SK-N-SH (cell line): ENCODE results near the gene HOXD10. TPM values are rescaled to one million over a fixed set of nuclear protein-coding genes. Genes with fewer than 3 reads are reported as not detected.

Source experiments
- CTCF ChIA-PET: fragments of 300-600, 350-600 bp; formaldehyde crosslinking; extraction: SDS; loops from one replicate; lab custom pipeline; 2021; lab: Yijun Ruan, JAX
- POLR2A ChIA-PET: fragments of 350-600 bp; sonication (Branson Sonifier 250); formaldehyde crosslinking; extraction: SDS; loops from one replicate; lab custom pipeline; 2020; ENCODE audit warnings: antibody characterized with exemption, inconsistent platforms; lab: Yijun Ruan, JAX
- DNase-seq: peaks from one replicate; pipeline ENCODE4 v3.0.0; 2012
- H2AFZ ChIP-seq: fragments of 200-600 bp; sonication (generic); 2 replicates; pipeline ENCODE4 v1.8.1; 2016; ENCODE audit warnings: antibody characterized with exemption, mild to moderate bottlenecking, low read depth
- H3F3A ChIP-seq: fragments of 200-600 bp; sonication (generic); replicated peaks from 2 replicates; pipeline ENCODE3; 2016; ENCODE audit warnings: antibody characterized with exemption, mild to moderate bottlenecking; ENCODE audit not compliant: insufficient read depth
- H3K27ac ChIP-seq, 2 experiments: fragments of 200-500 bp in 1 of 2; fragments of 200-600 bp in 1 of 2; sonication (Bioruptor generic) in 1 of 2; sonication (generic), shearing (Covaris generic) in 1 of 2; 2 replicates each; pipeline versions ENCODE4 v1.5.1 to v1.6.1; 2014 to 2016; ENCODE audit warnings: low read depth in 2 of 2, inconsistent platforms in 1 of 2, low read length in 1 of 2, mild to moderate bottlenecking in 1 of 2, mixed read lengths in 1 of 2
- H3K27me3 ChIP-seq: fragments of 200-600 bp; sonication (generic), shearing (Covaris generic); 2 replicates; pipeline ENCODE4 v1.6.1; 2016; ENCODE audit warnings: mixed run types; ENCODE audit not compliant: insufficient read depth
- H3K36me3 ChIP-seq, 2 experiments: fragments of 200-500 bp in 1 of 2; fragments of 200-600 bp in 1 of 2; sonication (Bioruptor generic) in 1 of 2; sonication (generic) in 1 of 2; replicated peaks in 1 of 2; 2 replicates each; pipeline versions ENCODE3 to v1.5.1; 2014 to 2016; ENCODE audit warnings: low read length in 1 of 2, mild to moderate bottlenecking in 1 of 2; ENCODE audit not compliant: insufficient read depth in 2 of 2, control insufficient read depth in 1 of 2
- H3K4me1 ChIP-seq, 2 experiments: fragments of 200-500 bp in 1 of 2; fragments of 200-600 bp in 1 of 2; sonication (Bioruptor generic) in 1 of 2; sonication (generic), shearing (Covaris generic) in 1 of 2; 2 replicates each; pipeline versions ENCODE4 v1.5.1 to v1.6.1; 2014 to 2016; ENCODE audit warnings: low read depth in 1 of 2, low read length in 1 of 2, mixed run types in 1 of 2; ENCODE audit not compliant: insufficient read depth in 2 of 2, control insufficient read depth in 1 of 2
- H3K4me2 ChIP-seq: fragments of 200-600 bp; sonication (generic), shearing (Covaris generic); 2 replicates; pipeline ENCODE4 v1.6.1; 2017; ENCODE audit warnings: mixed run types
- H3K4me3 ChIP-seq, 2 experiments: fragments of 200-500 bp in 1 of 2; fragments of 200-600 bp in 1 of 2; sonication (Bioruptor generic) in 1 of 2; sonication (generic), shearing (Covaris generic) in 1 of 2; 2 replicates each; pipeline versions ENCODE4 v1.5.1 to v1.8.1; 2014 to 2016; ENCODE audit warnings: low read depth in 2 of 2, inconsistent platforms in 1 of 2, low read length in 1 of 2, mild to moderate bottlenecking in 1 of 2, mixed read lengths in 1 of 2, moderate library complexity in 1 of 2
- H3K79me2 ChIP-seq: fragments of 200-600 bp; sonication (generic); 2 replicates; pipeline ENCODE4 v1.8.1; 2017; ENCODE audit warnings: mild to moderate bottlenecking; ENCODE audit not compliant: insufficient read depth
- H3K9ac ChIP-seq: fragments of 200-600 bp; sonication (generic); 2 replicates; pipeline ENCODE4 v1.6.1; 2017; ENCODE audit warnings: mixed run types
- H3K9me2 ChIP-seq: fragments of 200-600 bp; sonication (generic); 2 replicates; pipeline ENCODE4 v1.6.1; 2017; ENCODE audit warnings: mixed run types
- H3K9me3 ChIP-seq: fragments of 200-600 bp; sonication (generic); 2 replicates; pipeline ENCODE4 v1.6.1; 2017; ENCODE audit warnings: mixed run types, mild to moderate bottlenecking, moderate library complexity
- H4K20me1 ChIP-seq: fragments of 200-600 bp; sonication (generic); 2 replicates; pipeline ENCODE4 v1.6.1; 2017; ENCODE audit warnings: mild to moderate bottlenecking, mixed run types; ENCODE audit not compliant: insufficient read depth
- ELF1 ChIP-seq: IDR thresholded peaks from 2 replicates; pipeline ENCODE4 v1.4.0; 2012
- EP300 ChIP-seq, 2 experiments: IDR thresholded peaks; 2 replicates each; pipeline versions ENCODE4 v1.4.0 to v1.6.1; 2012; ENCODE audit warnings: borderline replicate concordance in 1 of 2, low read depth in 1 of 2, low read length in 1 of 2
- EZH2phosphoT487 ChIP-seq: fragments of 200-600 bp; sonication (generic); IDR thresholded peaks from 2 replicates; pipeline ENCODE4 v1.6.1; 2017; ENCODE audit warnings: low read depth, mixed run types, mild to moderate bottlenecking, antibody characterized with exemption, moderate library complexity, borderline replicate concordance
- FOXJ3 ChIP-seq: sonication (generic); formaldehyde crosslinking; IDR thresholded peaks from 2 replicates; pipeline ENCODE4 v1.5.1; 2020; ENCODE audit warnings: mild to moderate bottlenecking, missing genetic modification reagents
- FOXM1 ChIP-seq: IDR thresholded peaks from 2 replicates; pipeline ENCODE4 v1.4.0; 2012; ENCODE audit warnings: low read depth, mild to moderate bottlenecking
- GABPA ChIP-seq: IDR thresholded peaks from 2 replicates; pipeline ENCODE4 v1.4.0; 2012; ENCODE audit warnings: low read depth, mild to moderate bottlenecking
- JUND ChIP-seq: IDR thresholded peaks from 2 replicates; pipeline ENCODE4 v1.4.0; 2012
- MAX ChIP-seq: IDR thresholded peaks from 2 replicates; pipeline ENCODE4 v1.4.0; 2012; ENCODE audit warnings: low read depth
- MXI1 ChIP-seq: IDR thresholded peaks from 2 replicates; pipeline ENCODE4 v1.6.1; 2012; ENCODE audit warnings: mild to moderate bottlenecking, low read depth, low read length, improper control_type of control experiment
- NFIC ChIP-seq: IDR thresholded peaks from 2 replicates; pipeline ENCODE4 v1.4.0; 2012; ENCODE audit warnings: borderline replicate concordance
- NRF1 ChIP-seq: IDR thresholded peaks from 2 replicates; pipeline ENCODE4 v1.6.1; 2012; ENCODE audit warnings: low read depth, mild to moderate bottlenecking, low read length
- RFX5 ChIP-seq: IDR thresholded peaks from 2 replicates; pipeline ENCODE4 v1.6.1; 2012; ENCODE audit warnings: mild to moderate bottlenecking, improper control_type of control experiment, low read length
- RXRA ChIP-seq: IDR thresholded peaks from 2 replicates; pipeline ENCODE4 v1.4.0; 2012; ENCODE audit warnings: low read depth, mild to moderate bottlenecking, borderline replicate concordance
- SIN3A ChIP-seq: IDR thresholded peaks from 2 replicates; pipeline ENCODE4 v1.6.1; 2012; ENCODE audit warnings: low read depth, mild to moderate bottlenecking, low read length, moderate library complexity, borderline replicate concordance
- SMC3 ChIP-seq: IDR thresholded peaks from 2 replicates; pipeline ENCODE4 v1.6.1; 2012; ENCODE audit warnings: low read depth, low read length, improper control_type of control experiment
- TAF1 ChIP-seq: IDR thresholded peaks from 2 replicates; pipeline ENCODE4 v1.6.1; 2012; ENCODE audit warnings: low read depth, mild to moderate bottlenecking, low read length, moderate library complexity, borderline replicate concordance
- TCF12 ChIP-seq: IDR thresholded peaks from 2 replicates; pipeline ENCODE4 v1.4.0; 2012
- TEAD4 ChIP-seq: IDR thresholded peaks from 2 replicates; pipeline ENCODE4 v1.4.0; 2012; ENCODE audit warnings: mild to moderate bottlenecking, borderline replicate concordance; ENCODE audit not compliant: insufficient read depth
- USF1 ChIP-seq: IDR thresholded peaks from 2 replicates; pipeline ENCODE4 v1.4.0; 2012; ENCODE audit warnings: low read depth, borderline replicate concordance
- YY1 ChIP-seq: IDR thresholded peaks from 2 replicates; pipeline ENCODE4 v1.4.0; 2012; ENCODE audit warnings: low read depth, mild to moderate bottlenecking
- WGBS: methylation state at CpG from one replicate; pipeline ENCODE4 v1.1.6; 2017; ENCODE audit warnings: low lambda C conversion rate; 5-methylcytosine and 5-hydroxymethylcytosine counted together
- polyA plus RNA-seq, 3 experiments: library from polyadenylated mRNA; depleted of rRNA; stranded (reverse); fragments of >200 nt; gene quantifications; 2 replicates each; pipeline ENCODE4 v1.2.3, GENCODE V29; 2012
- TF ChIP-seq, protein P1 (sequence below): fragments of 150-350 bp; IDR thresholded peaks from 2 replicates; pipeline ENCODE4 v1.6.1; 2016; ENCODE audit warnings: mild to moderate bottlenecking, low read depth, low read length
- TF ChIP-seq, protein P2 (sequence below): IDR thresholded peaks from 2 replicates; pipeline ENCODE4; 2012
- TF ChIP-seq, protein P3 (sequence below): fragments of 200-600 bp; sonication (generic); IDR thresholded peaks from 2 replicates; pipeline ENCODE4 v1.6.1; 2017; ENCODE audit warnings: antibody characterized with exemption, mild to moderate bottlenecking, moderate library complexity
- TF ChIP-seq, protein P4 (sequence below): IDR thresholded peaks from 2 replicates; pipeline ENCODE4 v1.6.1; 2012; ENCODE audit warnings: mild to moderate bottlenecking, low read depth, low read length, moderate library complexity

The HOXD10 gene
- polyA plus RNA-seq, 1 of the 3 experiments (the other 2 are of a cell fraction) = 0.10 TPM

DNA sequence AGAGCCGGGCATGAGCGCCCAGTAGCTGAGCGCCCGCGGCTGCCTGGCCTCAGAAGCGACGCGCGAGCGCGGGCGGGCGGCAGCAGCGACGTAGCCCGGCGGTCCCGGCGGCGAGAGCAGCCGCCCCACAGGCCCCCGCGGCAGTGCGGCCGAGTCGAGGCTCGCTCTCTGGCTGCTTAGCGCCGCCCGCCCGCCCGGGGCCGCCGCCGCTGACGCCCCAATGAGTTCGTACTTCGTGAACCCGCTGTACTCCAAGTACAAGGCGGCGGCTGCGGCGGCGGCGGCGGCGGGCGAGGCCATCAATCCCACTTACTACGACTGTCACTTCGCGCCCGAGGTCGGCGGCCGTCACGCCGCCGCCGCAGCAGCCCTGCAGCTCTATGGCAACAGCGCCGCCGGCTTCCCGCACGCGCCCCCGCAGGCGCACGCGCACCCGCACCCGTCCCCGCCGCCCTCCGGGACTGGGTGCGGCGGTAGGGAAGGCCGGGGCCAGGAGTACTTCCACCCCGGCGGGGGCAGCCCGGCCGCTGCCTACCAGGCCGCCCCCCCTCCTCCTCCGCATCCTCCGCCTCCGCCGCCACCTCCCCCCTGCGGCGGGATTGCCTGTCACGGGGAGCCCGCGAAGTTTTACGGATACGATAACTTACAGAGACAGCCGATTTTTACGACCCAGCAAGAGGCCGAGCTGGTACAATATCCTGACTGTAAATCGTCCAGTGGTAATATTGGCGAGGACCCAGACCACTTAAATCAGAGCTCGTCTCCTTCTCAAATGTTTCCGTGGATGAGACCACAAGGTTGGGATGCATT is 13.8 kb downstream of the HOXD10 start:
- no peaks in the 10 kb centered on the region for H3K36me3 ChIP-seq
- peak; percentile 80 for DNase-seq
- peak overlapping the region; percentile 66 for H3K9ac ChIP-seq
- no peaks in the 10 kb centered on the region for H3K9me2 ChIP-seq
- H3K79me2 ChIP-seq = peaks cover 10% of the 10 kb centered on the region
- no peaks in the 10 kb centered on the region for H4K20me1 ChIP-seq
- peak overlapping the region; percentile 69 for H3K4me3 ChIP-seq
- H2AFZ ChIP-seq = peak overlapping the region; percentile 53; the same call in 1 of the 2 replicates
- ChIA-PET POLR2A (interaction anchor here (0.9 to 6.3 kb wide), 9 partner anchors 8 to 700 kb away, joined by 3 to 45 read pairs (median 7); partner anchors contain the start of gene HOXD9), CTCF (interaction anchor here (1.0 to 26.1 kb wide), 12 partner anchors 8 to 1019 kb away, joined by 3 to 1047 read pairs (median 9); no protein-coding TSS in a partner anchor)
- WGBS = 18% methylated on average over 20 of the region's 100 CpGs
- H3F3A ChIP-seq = peaks cover 24% of the 10 kb centered on the region
- peak overlapping the region; percentile 62 to 63 for H3K27ac ChIP-seq
- H3K4me1 ChIP-seq = peaks cover 30 to 38% of the 10 kb centered on the region in 2 experiments
- peak overlapping the region; percentile 81 for H3K4me2 ChIP-seq
- H3K9me3 ChIP-seq = no peaks in the 10 kb centered on the region
- H3K27me3 ChIP-seq = no peaks in the 10 kb centered on the region
- TF ChIP-seq ELF1 (no peak), EP300 (IDR thresholded peaks at IDR 0.05; ENCODE audit: borderline replicate concordance in 1 of 2, low read depth in 1 of 2, low read length in 1 of 2) (0 out of 4 replicates have a peak, but pooled peaks of 1 of the 2 experiments have one; percentile 5), RFX5 (no peak), JUND (no peak), SMC3 (no peak), NRF1 (peak; percentile 57), RXRA (no peak), MXI1 (peak; percentile 5; the same call in 1 of the 2 replicates), TCF12 (no peak; the same call in 1 of the 2 replicates), USF1 (no peak), FOXJ3 (CRISPR knock-in tag) (no peak), MAX (no peak; the same call in 1 of the 2 replicates), TEAD4 (no peak), SIN3A (no peak), EZH2phosphoT487 (no peak), YY1 (no peak), TAF1 (no peak), NFIC (no peak), GABPA (no peak), FOXM1 (no peak)
- TF ChIP-seq, protein P1, sequence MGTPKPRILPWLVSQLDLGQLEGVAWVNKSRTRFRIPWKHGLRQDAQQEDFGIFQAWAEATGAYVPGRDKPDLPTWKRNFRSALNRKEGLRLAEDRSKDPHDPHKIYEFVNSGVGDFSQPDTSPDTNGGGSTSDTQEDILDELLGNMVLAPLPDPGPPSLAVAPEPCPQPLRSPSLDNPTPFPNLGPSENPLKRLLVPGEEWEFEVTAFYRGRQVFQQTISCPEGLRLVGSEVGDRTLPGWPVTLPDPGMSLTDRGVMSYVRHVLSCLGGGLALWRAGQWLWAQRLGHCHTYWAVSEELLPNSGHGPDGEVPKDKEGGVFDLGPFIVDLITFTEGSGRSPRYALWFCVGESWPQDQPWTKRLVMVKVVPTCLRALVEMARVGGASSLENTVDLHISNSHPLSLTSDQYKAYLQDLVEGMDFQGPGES = no peak
- TF ChIP-seq, protein P2, sequence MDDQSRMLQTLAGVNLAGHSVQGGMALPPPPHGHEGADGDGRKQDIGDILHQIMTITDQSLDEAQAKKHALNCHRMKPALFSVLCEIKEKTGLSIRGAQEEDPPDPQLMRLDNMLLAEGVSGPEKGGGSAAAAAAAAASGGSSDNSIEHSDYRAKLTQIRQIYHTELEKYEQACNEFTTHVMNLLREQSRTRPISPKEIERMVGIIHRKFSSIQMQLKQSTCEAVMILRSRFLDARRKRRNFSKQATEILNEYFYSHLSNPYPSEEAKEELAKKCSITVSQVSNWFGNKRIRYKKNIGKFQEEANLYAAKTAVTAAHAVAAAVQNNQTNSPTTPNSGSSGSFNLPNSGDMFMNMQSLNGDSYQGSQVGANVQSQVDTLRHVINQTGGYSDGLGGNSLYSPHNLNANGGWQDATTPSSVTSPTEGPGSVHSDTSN = peak; percentile 42
- TF ChIP-seq, protein P3, sequence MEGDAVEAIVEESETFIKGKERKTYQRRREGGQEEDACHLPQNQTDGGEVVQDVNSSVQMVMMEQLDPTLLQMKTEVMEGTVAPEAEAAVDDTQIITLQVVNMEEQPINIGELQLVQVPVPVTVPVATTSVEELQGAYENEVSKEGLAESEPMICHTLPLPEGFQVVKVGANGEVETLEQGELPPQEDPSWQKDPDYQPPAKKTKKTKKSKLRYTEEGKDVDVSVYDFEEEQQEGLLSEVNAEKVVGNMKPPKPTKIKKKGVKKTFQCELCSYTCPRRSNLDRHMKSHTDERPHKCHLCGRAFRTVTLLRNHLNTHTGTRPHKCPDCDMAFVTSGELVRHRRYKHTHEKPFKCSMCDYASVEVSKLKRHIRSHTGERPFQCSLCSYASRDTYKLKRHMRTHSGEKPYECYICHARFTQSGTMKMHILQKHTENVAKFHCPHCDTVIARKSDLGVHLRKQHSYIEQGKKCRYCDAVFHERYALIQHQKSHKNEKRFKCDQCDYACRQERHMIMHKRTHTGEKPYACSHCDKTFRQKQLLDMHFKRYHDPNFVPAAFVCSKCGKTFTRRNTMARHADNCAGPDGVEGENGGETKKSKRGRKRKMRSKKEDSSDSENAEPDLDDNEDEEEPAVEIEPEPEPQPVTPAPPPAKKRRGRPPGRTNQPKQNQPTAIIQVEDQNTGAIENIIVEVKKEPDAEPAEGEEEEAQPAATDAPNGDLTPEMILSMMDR = 0 out of 2 replicates have a peak, but pooled peaks have one; percentile 17
- TF ChIP-seq, protein P4, sequence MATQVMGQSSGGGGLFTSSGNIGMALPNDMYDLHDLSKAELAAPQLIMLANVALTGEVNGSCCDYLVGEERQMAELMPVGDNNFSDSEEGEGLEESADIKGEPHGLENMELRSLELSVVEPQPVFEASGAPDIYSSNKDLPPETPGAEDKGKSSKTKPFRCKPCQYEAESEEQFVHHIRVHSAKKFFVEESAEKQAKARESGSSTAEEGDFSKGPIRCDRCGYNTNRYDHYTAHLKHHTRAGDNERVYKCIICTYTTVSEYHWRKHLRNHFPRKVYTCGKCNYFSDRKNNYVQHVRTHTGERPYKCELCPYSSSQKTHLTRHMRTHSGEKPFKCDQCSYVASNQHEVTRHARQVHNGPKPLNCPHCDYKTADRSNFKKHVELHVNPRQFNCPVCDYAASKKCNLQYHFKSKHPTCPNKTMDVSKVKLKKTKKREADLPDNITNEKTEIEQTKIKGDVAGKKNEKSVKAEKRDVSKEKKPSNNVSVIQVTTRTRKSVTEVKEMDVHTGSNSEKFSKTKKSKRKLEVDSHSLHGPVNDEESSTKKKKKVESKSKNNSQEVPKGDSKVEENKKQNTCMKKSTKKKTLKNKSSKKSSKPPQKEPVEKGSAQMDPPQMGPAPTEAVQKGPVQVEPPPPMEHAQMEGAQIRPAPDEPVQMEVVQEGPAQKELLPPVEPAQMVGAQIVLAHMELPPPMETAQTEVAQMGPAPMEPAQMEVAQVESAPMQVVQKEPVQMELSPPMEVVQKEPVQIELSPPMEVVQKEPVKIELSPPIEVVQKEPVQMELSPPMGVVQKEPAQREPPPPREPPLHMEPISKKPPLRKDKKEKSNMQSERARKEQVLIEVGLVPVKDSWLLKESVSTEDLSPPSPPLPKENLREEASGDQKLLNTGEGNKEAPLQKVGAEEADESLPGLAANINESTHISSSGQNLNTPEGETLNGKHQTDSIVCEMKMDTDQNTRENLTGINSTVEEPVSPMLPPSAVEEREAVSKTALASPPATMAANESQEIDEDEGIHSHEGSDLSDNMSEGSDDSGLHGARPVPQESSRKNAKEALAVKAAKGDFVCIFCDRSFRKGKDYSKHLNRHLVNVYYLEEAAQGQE = no peak
